Neural progenitor cell (in vitro differentiated cells): ENCODE measurements around the gene LRRC27.

Experiments used
- EZH2 ChIP-seq: fragments of 200-600 bp; sonication (generic); IDR thresholded peaks from 2 replicates; pipeline ENCODE4 v1.6.1; 2017; ENCODE audit warnings: antibody characterized with exemption, mild to moderate bottlenecking, moderate library complexity
- EZH2phosphoT487 ChIP-seq: fragments of 200-600 bp; sonication (generic); IDR thresholded peaks from 2 replicates; pipeline ENCODE4 v1.6.1; 2017; ENCODE audit warnings: antibody characterized with exemption
- TF ChIP-seq, protein P1 (sequence below): fragments of 200-600 bp; sonication (generic); IDR thresholded peaks from 2 replicates; pipeline ENCODE4 v1.5.1; 2017; ENCODE audit warnings: antibody characterized with exemption, mild to moderate bottlenecking

DNA sequence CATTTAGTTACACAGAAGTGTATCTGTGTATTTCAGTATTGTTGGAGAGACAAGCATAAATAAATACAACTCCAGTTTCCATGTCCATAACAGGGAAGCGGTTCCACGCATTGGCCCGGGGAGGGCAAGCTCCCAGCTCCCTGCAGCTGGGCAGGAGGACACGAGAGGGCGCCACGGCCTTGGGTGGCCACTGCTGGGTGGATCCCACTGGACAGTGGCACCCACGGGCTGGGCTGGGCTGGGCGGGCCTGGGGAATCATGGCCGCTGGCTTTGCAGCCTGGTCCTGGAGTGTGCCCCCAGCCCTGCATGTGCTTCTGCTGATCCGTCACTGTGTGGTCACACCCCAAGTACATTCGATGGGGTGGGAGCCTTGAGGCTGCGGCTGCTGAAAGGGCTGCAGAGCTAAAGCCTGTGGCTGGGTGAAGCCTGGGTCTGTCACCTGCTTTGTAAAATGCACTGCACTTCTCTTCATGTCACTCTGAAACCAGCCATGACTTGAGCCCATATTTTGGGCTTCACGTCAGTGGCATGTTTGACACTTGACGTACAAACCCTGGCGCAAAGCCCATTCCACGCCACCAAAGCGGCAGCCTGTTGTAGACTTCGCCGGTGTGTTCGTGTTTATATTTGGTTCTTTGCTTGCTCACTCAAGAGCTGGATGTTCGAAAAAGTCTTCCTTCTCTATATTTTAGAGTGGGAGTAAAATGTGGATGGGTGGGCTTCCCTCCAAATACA lies 27.5 kb downstream of the LRRC27 start:
- TF ChIP-seq, protein P1, sequence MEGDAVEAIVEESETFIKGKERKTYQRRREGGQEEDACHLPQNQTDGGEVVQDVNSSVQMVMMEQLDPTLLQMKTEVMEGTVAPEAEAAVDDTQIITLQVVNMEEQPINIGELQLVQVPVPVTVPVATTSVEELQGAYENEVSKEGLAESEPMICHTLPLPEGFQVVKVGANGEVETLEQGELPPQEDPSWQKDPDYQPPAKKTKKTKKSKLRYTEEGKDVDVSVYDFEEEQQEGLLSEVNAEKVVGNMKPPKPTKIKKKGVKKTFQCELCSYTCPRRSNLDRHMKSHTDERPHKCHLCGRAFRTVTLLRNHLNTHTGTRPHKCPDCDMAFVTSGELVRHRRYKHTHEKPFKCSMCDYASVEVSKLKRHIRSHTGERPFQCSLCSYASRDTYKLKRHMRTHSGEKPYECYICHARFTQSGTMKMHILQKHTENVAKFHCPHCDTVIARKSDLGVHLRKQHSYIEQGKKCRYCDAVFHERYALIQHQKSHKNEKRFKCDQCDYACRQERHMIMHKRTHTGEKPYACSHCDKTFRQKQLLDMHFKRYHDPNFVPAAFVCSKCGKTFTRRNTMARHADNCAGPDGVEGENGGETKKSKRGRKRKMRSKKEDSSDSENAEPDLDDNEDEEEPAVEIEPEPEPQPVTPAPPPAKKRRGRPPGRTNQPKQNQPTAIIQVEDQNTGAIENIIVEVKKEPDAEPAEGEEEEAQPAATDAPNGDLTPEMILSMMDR, result peak; percentile 7
- no peak for TF ChIP-seq EZH2
- TF ChIP-seq EZH2phosphoT487, result no peak
